GM12873 (cell line): ENCODE results near the gene DOCK1.

Experiments
- CTCF ChIP-seq: IDR thresholded peaks from 2 replicates; pipeline ENCODE4 v1.5.1; 2012; ENCODE audit warnings: low read depth, mild to moderate bottlenecking, moderate library complexity, low read length, control low read depth; ENCODE audit not compliant: insufficient read depth; ENCODE audit errors: missing control alignments

DOCK1 gene

DNA sequence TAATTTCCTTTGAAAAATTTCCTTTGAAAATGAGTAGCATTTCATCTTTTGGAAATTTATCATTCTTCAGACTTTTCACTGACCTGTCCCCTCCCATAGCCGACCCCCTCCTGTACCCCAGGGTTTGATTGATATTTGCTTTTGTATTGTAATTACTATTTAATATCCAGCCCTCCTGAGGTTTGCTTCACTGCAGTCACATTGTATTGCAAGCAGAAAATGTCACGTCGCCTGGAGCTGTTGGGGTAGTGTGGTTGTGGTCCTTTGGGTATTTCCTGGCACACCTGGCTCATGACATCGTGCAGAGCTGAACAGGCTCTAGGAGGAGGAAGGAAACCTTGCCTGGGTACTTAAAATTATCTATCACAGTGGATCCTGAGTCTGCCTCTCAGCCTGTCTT, 175.1 kb downstream of the DOCK1 start:
- no peak for TF ChIP-seq CTCF

DNA sequence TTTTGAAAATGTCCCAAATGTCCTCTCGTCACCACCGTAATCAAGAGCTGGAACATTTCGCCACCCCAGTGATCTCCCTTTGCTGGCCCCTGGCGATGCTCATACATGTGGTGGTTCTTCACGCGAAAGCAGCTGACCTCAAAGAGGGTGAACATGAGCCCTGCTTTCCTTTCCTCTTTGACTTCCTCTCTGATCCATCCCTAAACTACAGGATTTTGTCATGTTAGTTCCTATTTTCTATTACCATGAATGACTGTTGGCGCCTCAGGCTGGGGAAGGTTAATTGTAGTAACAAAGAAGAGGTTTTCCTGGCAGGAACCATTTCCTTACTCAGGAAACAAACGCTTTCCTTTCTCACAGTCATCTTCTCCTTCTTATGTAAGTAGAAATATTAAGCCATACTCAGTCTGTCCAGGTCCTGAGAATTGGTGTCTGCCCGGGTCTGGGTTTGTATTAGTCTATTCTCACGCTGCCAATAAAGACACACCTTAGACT, 176.7 kb downstream of the DOCK1 start:
- no peak for TF ChIP-seq CTCF

DNA sequence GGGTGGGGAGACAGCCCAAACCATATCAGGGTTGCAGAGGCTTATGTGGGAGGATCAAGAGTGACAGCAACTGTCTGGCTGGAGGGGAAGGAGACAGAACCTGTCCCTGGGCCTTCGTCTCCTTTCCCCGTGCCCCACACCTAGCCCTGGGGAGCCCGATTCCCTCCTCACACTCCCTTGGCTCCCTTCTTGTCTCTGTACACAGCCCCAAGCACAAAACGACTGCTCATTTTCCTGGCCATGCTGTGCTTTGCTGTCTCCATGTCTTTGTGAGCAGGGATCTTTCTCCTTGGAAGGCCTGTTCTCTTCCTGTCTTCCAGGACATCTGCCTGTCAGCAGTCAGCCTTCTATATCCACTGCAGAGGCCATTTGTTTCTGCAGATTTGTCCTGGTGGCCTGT, 177.4 kb downstream of the DOCK1 start:
- TF ChIP-seq CTCF: no peak

GRCh38 chr10:127085957-127086356, 180.7 kb downstream of the DOCK1 start:
- no peak for TF ChIP-seq CTCF

GRCh38 chr10:127088908-127089307, 183.7 kb downstream of the DOCK1 start:
- TF ChIP-seq CTCF: no peak

DNA sequence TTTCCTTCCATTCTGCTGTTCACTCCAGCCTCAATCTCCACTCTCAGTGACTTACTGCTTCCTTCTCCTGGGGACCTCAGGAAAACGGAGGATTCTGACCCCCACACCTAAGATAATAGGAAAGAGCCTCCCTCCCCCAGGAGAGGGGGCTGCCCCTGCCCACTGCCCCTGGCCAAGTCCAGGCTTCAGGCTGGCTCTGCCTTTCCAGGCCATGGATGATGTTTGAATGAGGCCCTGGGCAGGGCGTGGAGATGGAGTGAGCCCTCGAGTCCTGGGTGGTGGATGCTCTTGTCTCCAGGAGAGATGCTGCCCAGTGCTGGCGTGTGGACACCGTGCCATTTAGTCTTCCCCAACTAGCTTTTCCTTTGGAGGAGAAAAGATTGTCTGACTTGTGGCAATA, 184.2 kb downstream of the DOCK1 start:
- no peak for TF ChIP-seq CTCF

- TF ChIP-seq CTCF: no peak
These were observed 184.9 kb downstream of the DOCK1 start for GRCh38 chr10:127090138-127090537.

- TF ChIP-seq CTCF: no peak
These were observed 186.1 kb downstream of the DOCK1 start for GRCh38 chr10:127091354-127091753.
